Dedifferentiated amniotic fluid mesenchymal stem cell (primary cell): ENCODE results near the gene COL19A1.
"Not testable (repeated sequence)": the region's sequence is repeated elsewhere in the genome, so short reads cannot be mapped to it uniquely, and the experiment has no call there.

Experiments
- DNase-seq: peaks from one replicate; pipeline ENCODE4 v3.0.0-alpha.2; 2016; ENCODE audit errors: extremely low spot score

Gene COL19A1

DNA sequence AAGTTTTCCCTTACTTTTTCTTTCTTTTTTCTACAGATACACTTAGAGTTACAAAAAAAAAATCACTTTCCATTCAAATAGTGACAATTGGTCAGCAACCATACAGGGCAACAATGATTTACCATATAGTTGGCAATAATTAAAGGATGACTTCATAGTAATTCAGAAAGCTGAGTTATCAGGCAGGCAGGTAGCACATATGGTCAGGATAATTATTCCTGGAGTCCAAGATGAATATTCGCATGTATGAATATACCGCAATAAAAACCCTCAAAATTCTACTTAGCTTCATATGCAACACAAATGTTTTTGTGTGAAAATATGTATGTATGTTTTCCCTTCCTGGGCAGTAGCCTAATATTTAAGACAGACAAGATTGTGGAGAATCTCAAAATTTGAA lies 34.5 kb downstream of the COL19A1 start:
- no peak for DNase-seq

DNA sequence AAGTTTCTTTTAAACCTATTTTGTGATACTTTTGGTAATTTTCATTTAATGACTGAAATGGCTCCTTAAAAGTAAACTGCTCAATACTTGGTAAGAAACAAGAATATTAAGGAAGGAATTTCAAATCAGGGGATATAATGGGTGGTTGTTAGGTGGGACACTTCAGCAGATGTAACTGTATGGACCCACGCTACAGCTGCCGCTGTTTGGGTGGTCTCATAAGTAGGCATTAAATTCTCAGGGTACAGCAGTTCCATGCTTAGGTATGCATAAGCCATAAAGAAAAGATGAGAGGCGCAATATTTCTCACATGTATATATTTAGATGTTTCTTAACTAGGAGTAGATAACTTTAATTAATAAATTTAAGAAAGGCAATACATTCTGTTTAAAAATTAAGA lies 35.0 kb downstream of the COL19A1 start:
- DNase-seq = no peak

DNA sequence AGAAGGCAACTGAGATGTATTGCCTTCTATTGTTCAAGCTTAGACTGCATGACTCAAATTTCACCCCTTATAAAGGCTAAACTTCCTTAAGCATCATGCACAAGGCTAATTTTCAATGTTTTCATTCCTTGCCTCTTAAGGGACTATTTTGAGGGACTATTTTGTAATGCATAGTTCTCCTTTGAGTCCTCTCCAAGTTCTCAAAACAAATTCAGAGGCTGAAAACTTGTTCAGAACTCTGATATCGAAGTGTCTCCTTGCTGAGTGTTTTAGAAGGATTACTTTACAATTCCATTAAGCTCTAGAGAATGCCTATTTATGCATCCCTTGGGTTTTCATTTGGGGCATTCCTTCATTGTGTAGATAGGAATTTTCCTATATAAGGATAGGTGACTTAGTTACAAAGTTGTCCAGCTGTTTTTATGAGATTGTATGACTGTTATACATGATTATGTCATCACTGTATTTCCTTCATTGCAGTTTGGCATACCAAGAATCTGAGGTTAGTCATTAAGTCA lies 41.7 kb downstream of the COL19A1 start:
- DNase-seq = peak; percentile 65

DNA sequence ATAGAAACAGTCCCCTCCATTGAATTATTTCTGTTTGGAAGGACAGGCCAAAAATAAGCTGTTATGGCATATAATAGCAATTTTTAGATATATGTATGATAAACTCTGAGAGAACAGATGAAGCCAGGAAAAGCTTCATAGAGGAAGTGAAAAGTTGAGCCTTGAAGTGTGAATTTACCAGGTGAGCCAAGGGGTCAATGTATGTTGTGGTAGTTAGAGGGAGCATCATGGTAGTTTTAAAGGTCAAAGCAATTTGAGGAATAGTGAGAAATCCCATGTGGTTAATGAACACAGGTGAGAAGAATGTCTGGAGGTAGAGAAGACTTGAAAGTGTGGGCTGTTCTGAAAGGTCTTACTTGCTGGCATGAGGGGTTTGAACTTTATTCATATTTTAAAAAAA lies 47.0 kb downstream of the COL19A1 start:
- DNase-seq = no peak

DNA sequence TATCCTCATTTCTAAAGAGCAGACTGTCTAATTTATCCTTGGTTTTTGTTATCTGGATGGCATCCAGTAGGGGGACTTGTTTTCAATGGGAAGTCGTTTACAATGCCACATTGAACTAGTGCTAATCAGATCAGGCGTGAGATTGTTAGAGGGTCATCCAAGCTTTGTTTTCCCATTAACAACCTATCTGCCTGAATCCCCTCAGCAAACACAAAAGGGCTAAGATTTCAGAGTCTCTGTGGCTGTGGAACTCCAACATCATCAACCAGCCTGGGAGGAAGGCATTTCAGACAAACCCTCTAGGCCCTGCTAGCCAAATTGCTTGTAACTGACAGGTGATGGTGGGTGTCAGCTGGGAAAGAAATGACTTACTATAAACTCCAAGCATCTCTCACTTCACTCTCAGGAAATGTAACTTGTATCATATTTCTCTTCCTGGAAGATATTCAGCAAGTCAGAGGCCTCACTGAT lies 47.7 kb downstream of the COL19A1 start:
- no peak for DNase-seq

DNA sequence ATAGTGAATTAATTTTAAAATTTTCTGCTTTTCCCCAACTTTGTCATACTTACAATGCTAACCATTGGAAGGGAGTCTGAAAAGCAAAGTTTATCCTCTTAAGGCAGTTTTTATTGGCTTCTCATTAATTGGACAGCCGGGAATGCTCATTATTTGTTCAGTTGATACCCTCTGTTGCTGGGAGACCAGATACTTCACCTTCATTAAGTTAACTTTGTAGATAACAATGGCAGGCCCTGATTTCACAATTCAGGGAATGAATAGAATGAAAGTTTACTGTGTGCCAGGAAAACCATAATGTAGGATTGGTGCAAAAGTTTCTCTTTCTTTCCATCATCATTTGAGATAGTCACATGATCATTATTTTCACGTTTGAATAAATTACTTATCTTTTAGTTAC lies 49.0 kb downstream of the COL19A1 start:
- DNase-seq = no peak

DNA sequence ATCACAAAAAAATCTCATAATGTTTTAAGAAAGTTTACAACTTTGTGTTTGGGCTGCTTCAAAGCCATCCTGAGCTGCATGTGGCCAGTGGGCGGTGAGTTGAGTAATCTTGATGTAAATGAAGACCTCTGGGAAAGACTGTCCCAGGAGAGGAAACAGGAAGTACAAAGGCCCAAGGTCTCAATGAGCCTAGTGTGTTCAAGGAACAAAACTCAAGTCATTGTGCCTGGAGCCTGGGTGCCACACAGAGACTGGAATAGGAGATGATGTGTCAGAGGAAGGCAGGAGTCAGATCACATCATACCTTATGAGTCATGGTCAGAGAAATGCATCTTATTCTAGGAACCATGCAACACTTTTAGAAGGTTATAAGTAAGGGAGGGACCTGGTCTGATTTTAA lies 51.5 kb downstream of the COL19A1 start:
- DNase-seq = peak; percentile 66

DNA sequence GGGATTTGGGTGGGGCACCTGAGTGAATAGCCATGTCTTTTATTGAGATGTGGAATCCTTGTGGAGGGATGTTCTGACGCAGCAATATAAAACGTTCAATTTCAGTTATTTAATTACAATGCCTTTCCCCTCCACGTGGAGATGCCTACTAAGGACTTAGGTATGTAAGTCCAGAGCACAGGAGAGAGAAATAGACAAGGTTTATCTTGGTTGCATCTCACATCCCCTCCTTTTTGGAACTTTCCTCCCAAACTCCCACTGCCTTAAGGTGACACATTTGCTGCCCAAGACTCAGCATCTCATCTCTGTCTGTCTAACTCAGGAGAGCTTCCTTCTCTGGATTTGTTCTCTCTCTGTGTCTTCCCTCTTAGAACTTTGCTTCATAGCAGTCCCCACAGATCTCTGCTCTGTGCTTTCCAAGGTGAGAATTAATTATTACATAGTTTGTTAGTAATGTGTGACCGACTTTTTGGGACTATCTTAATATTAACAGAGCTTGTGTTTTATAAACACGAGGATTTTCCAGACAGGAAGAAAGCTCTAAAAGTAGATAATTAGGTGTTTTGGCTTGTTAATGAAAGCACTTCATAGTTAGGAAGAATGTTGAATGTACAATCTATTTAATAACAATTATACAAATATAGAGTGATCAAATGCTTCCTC lies 52.6 kb downstream of the COL19A1 start:
- DNase-seq = no peak

DNA sequence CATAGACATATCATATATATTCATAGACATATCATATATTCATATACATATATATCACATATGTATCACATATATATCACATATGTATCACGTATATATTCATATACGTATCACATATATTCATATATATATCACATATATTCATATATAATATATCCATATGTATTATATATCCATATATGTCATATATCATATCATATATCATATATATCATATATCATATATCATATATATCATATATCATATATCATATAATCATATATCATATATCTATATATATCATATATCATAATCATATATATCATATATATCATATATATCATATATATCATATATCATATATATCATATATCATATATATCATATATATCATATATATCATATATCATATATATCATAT lies 54.7 kb downstream of the COL19A1 start:
- not testable (repeated sequence) for DNase-seq

DNA sequence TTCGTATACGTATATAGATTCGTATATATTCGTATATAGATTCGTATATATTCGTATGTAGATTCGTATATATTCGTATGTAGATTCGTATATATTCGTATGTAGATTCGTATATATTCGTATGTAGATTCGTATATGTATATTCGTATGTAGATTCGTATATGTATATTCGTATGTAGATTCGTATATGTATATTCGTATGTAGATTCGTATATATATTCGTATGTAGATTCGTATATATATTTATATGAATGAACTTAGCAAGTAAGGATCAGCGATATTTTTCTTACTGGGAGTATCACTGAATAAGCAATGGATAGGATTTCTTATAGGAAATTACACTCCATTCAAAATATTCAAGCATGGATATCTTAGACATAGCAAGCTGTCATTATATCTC lies 55.3 kb downstream of the COL19A1 start:
- not testable (repeated sequence) for DNase-seq

DNA sequence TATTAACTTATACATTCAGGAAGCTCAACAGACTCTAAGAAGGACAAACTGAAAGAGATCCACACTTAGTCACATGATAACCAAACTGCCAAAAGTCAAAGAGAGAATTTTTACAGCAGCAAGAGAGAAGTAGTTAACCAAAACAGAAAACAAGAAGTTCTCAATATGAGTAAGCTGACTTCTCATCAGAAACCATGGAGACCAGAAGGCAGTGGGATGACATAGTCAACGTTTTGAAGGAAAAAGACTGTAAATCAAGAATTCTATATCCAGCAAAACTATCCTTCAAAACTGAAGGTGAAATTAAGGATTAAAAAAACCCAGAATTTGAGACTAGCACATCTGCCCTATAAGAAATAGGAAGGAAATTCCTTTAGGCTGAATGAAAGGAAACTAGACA lies 60.4 kb downstream of the COL19A1 start:
- DNase-seq = no peak

DNA sequence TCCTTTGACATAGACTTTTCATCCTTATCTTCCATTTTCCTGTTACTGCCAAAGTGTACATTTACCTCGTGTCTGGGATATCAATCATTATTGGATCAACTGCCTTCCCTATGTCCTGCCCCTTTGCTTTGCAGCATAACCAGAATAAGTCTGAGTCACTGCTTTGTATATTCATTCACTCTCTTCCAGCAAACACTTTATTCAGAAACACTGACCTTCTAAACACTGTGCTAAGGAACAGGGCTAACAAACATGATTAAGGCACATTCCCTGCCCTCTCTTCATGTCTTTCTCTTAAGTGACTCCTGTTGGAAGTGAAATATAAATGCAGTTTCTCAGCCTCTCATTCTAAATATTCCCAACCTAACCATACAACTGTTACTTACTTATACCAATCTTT lies 66.9 kb downstream of the COL19A1 start:
- DNase-seq = peak; percentile 25

DNA sequence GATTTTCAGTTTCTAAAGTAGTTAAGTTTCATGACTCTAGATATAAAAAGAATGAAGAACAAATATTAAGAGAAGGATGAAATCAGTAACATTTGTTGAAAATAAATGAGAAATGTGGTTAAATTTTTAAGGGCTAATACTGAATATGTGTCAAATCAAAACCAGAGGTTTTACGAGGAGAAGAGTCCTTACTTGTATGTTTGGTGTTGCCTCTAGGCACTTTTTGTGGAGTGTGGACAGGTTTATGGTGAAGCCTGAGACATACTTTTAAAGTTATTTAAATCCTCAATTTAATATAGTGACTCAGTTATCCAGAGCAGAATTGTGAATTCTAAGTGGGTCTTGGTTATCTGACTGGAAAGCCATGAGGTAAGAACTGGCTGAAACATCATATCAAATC lies 68.7 kb downstream of the COL19A1 start:
- no peak for DNase-seq

DNA sequence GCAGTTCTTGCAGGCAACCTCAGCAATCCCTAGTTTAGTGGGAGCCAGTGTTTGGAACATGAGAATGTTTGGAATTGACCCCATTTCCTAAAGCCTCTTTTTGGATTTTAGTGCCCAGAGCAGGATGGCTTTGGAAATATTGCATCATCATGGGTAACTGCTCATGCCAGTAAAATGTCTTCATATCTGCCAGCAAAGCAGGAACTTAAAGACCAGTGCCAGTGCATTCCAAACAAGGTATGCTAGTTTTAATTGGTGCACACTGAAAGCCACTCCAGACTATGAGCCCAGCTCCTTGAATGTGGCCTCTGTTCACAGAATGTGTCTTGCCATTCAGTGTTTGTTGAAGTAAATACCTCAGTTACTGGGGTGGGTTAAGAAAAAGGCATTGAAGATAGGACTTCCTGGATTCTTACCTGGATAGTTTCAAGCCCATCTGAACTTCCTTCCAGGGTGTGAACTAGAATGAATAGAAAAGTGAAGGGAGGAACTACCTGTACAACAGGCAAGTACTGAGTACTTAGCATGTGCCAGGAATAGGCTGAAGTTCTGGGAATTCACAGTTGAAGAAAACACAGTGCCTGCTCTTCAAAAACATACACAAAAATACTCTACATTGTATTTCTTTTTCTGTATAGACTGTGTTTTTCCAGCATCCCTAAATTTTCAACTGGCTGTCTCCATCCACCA lies 70.5 kb downstream of the COL19A1 start:
- DNase-seq = peak; percentile 78

DNA sequence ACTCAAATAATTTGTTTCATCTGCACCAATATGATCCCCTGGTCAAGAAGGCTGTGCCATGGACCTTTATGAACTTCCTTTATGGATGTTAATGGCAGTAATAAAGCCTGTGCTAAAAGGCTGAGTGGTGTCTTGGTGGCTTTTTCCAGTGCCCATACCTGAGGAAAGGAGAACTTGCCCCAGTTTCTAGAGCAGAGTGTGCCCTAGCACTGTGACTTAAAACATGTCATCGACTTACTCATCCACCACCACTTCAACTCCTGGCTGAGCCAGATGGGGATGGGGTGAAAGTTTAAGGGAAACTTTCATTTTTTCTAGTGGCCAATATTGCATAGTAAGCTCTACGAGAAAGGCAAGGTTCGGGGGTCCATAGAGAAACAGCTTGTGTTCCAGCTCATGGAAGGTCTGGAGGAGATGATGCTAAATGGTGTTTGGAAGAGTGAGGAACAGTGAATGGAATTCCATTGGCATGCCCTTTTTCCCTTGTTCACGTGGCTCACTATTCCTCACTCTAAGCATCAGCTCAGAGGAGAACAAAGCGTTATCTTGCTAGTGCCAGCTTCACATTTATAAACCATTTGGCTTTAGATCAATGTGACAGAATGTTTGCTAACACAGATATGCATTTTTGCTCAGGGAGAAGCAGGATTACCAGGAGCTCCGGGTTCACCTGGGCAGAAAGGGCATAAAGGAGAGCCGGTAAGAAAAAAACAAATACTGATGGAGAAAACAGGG lies 71.2 kb downstream of the COL19A1 start:
- no peak for DNase-seq

DNA sequence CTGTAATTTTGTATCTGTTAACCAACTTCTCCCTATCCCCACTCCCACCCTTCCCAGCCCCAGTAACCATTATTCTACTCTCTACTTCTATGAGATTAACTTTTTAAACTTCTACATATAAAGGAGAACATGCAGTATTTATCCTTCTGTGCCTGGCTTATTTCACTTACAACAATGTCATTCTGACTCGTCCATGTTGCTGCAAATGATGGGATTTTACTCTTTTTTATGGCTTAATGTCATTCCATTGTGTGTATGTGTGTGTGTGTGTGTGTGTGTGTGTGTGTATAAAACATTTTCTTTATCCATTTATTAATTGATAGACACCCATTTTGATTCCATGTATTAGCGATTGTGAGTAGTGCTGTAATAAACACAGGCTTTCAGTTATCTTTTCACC lies 76.1 kb downstream of the COL19A1 start:
- no peak for DNase-seq

DNA sequence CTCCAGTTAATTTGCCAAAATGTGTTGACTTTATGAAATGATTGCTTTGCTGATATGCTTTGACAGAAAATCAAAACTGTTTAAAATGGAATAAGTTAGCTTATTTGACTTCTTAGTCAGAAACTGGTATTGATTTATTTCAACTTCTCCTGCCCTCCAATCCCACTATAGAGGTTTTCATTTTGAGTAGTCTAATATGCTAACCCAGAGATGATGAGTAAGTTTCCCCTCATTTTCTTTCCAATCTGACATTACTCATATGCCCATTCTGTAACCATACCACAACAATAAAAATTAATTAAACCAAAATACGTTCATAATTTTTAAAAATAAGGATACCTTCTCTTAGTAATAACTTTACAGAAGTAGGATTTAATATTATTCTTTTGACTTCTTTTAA lies 78.8 kb downstream of the COL19A1 start:
- DNase-seq = no peak

DNA sequence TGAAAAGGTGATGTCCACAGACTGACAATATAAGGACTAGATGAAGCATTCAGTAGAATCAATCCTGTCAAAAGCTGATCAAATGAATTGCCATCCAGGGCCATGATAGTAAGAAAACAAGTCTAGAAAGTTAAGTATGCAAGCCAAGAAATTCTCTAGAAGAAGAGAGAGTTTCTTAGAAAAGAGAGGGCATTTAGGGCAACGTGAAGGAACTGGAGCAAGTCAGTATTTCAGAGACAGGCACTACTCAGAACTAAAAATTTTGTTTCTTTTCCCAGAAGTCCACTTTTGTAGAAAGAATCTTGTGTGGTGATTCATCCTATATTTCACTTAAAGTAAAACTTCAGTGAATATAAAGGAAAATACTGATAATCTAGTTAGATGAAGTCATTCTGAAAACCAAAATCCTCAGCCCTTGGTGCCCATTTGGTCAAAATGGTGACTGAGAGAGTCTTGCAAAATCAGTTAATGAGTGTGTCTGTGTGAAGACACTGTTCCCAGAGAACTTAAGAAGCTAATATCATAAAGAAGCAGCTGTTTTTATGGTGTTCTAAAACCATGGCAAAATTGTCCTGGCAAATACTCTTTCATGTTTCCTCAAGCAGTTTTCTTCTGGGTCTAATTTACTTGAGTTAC lies 82.2 kb downstream of the COL19A1 start:
- no peak for DNase-seq

DNA sequence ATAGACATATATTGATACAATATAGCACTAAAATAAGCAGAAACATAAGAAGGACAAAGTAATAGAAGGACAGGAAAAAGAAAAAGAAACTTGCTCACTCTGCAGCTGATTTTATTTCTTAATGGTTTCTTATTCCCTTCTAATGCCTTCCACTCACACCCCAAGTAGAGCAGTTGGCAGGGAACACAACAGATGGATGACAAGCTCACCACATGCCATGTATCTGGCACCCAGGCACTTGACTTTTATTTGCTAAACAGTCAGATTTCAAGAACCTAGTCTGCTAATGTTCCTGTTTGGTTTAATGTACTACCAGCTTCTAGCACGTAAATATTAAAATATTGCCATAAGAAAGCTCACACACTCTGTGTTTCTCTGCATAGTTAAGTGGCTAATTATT lies 87.1 kb downstream of the COL19A1 start:
- DNase-seq = no peak

DNA sequence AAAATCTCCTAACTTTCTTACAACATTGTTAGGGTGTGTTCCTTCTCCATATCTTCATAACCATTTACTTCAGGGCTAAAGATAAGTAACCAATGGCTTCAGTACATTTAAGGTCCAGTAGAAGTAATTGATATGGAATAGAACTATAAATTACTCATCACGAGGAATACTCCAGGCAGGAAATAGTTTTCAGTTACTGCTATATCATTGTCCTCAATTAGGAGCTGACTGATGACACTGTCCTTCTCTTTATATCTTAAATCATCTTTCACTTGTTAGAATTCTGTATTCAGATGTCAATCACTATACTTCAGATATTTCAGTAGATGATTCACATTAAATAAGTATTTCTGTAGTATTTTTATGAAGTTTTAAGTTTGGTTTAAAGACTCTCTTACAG lies 88.4 kb downstream of the COL19A1 start:
- DNase-seq = no peak

DNA sequence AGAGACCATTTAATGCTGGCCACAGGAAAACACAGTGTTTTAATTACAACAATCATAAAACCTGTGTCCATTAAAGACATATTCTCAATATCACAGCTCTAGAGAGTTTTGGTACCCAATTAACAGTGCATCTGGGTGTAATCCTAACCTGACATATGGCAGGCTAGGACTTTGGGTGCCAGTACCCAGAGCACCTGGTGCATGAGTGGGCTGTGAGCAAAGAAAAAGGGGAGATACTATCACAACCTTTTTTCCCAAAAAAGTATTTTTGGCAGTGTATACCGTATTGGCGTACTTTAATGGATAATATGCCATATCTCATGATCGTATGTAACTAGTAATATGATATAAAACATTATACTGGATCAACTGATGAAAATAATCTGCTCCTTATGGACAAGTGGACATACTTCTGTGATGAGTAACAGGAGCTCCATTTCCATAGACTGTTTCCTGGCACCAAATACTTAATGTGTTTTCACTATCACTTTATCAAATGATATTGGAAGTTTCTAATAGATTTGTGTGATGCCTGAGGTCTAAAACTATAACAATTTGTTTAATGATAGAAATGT lies 91.7 kb downstream of the COL19A1 start:
- no peak for DNase-seq

DNA sequence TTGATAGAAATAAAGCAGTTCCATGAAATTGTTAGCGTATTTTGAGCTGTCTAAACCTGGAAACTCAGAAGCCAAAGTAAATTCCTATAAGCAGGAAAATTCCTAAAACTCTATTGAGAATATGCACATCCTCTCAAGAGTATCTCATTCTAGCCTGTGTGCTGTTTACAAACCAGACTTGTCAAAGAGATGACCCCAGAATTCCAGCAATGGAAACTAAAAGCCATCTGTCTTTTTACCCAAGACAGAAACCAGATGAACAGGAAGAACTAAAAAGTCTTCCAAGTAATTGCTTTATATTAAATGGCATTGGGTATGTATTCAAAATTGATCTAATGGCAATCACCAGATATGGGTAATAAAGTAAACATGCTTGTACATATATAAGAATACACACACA lies 92.6 kb downstream of the COL19A1 start:
- DNase-seq = no peak
